Activated CD4-positive, CD25-positive, alpha-beta regulatory T cell treated with anti-CD3 and anti-CD28 coated beads, Interleukin-2, amount 50 U/mL, for 16 hours (primary cell): ENCODE results near the gene MRPL58.
"Not testable (repeated sequence)": the region's sequence is repeated elsewhere in the genome, so short reads cannot be mapped to it uniquely, and the experiment has no call there.

Experiments
- DNase-seq: peaks from one replicate; pipeline ENCODE4 v3.0.0-alpha.2; 2020; ENCODE audit warnings: low read depth, low spot score

Gene MRPL58

DNA sequence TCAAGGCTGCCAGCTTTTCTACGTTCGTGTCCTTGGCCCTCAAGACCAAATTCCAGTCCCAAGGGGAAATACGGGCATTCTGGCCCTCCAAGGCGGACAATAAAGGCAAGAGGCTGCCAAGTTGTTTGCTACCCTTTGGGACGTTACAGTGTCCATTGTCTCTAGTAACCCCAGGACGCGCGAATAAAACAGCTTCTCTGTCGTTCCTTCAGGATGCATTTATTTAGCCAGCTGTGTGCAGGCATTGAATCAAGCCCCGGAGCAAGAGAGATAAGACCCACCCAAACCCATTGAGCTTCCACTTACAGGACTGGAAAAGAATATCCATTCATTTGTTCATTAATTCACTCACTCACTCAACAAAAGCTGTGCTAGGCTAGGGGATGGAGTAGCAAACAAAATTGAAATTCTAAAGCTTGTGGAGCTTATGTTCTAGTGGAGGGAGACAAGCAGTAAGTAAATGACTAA is 656 bp downstream of the MRPL58 start:
- DNase-seq, result no peak

DNA sequence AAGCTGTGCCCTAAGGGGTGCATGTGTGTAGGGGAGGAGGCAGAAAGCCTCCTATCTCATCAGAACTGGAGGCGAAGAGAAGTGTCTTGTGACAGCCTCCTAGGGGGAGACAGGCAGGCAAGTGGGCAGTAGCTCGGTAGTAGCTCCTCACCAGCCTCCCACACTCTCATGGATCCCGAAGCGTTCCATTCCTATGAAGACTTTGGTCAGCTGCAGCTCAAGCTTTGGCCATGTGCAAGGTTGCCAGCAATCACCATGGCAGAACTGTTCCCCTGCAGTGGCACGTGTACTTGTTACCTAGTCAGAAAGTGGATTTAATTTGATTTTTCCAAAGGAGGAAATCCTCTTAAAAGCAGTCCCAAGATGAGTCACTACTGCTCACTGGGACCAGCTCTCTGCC is 6.7 kb downstream of the MRPL58 start:
- DNase-seq, result no peak

DNA sequence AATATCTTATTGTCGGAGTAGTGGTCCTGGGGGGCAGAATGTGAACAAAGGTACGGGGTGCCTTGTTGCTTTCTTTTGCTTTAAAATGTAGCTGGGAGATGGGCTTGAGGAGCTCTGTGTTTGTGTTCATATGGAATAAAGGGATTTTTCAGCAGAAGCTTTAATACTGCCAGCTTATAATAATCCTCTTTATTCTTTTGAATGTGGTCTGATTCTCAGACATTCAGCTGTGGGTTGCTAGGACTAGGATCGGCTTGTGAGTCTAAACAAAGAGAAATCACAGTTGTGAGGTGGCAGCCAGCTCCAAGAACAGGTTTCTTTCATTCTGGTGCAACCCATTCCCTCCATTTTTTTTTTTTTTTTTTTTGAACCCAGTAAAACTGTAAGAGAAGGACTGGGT is 7.2 kb downstream of the MRPL58 start:
- DNase-seq, result no peak

DNA sequence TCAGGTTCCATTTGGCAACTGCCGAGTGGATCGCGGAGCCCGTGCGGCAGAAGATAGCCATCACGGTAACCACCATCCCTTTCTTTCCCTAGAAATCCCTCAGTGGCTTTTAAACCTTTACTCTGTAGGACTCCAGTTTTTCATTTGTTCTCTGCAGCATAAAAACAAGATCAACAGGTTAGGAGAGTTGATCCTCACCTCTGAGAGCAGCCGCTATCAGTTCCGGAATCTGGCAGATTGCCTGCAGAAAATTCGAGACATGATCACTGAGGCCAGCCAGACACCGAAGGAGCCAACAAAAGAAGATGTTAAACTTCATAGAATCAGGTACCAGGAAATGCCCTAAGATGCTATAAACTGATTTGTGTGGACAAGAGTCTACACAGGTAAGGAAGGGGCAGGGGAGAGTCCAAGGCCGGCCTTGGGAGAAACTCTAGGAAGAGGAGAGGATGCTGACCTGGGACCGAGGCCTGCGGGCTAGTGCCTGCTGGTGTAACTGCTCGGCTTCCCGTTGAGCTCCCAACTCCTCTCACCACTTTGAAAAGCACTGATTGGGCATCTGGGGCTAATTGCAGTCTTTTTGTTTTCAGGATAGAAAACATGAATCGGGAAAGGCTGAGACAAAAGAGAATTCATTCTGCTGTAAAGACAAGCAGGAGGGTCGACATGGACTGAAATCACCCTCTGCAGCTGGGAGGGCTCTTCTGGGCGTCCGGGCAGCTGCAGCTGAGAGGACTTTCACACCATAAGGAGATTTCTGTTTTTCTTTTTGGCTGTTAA is 8.1 kb downstream of the MRPL58 start:
- DNase-seq, result no peak

DNA sequence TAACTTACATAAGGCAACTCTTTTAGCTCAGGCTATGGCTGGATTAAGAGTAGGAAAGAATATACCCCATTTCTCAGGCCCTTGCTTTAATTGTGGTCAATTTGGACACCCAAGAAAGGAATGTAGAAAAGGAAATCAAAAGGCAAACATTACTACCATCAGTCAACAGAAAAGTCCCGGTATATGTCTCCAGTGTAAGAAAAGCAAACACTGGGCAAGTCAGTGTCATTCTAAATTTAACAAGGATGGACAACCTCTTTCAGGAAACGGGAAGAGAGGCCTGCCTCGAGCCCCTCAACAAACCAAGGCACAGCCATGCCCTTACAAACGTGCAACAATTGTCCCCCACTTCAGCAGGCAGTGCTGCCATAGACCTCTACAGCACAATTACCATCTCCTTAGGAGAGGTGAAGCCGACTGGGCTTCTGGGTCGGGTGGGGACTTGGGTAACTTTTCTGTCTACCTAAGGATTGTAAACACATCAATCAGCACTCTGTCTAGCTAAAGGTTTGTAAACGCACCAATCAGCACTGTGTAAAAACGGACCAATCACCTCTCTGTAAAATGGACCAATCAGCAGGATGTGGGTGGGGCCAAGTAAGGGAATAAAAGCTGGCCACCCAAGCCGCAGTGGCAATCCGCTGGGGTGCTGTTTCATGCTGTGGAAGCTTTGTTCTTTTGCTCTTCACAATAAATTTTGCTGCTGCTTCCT is 12.4 kb downstream of the MRPL58 start:
- no peak for DNase-seq

DNA sequence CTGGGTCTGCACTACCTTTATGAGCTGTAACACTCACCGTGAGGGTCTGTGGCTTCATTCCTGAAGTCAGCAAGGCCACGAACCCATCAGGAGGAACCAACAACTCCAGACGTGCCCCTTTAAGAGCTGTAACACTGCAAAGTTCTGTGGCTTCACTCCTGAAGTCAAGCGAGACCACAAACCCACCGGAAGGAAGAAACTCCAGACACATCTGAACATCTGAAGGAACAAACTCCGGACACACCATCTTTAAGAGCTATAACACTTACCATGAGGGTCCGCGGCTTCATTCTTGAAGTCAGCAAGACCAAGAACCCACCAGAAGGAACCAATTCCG is 12.9 kb downstream of the MRPL58 start:
- not testable (repeated sequence) for DNase-seq

DNA sequence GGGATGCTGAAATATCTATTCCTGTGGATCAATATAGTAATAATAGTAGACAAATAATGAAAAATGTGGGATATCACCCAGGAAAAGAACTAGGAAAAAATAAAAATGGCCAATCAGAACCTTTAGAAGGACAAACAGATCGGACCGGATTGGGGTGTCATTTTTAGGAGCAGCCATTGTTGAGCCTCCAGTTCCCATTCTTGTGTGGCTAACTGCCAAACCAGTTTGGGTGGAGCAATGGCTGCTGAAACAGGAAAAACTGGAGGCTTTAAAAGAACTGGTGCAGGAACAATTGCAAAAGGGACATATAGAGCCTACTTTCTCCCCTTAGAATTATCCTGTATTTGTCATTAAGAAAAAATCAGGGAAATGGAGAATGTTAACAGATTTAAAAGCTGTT is 14.2 kb downstream of the MRPL58 start:
- DNase-seq, result not testable (repeated sequence)

DNA sequence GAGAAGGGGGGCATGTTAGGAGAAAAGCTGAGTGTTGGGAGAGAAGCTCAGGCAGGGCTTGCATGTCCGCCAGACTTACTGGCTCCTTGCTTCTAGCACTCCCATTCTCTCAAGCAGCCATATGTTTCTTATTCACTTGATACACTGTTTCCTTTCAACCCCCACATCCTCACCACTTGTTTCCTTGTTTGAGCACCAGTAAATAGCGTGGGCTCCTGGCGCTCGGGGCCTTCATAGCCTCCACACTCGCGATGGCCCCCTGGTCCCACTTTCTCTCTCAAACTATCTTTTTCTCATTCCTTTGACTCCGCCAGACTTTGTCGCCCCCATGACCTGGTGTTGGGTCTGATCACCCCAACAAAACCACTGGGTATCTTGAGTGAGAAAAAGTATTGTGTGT is 17.7 kb downstream of the MRPL58 start:
- DNase-seq, result no peak

DNA sequence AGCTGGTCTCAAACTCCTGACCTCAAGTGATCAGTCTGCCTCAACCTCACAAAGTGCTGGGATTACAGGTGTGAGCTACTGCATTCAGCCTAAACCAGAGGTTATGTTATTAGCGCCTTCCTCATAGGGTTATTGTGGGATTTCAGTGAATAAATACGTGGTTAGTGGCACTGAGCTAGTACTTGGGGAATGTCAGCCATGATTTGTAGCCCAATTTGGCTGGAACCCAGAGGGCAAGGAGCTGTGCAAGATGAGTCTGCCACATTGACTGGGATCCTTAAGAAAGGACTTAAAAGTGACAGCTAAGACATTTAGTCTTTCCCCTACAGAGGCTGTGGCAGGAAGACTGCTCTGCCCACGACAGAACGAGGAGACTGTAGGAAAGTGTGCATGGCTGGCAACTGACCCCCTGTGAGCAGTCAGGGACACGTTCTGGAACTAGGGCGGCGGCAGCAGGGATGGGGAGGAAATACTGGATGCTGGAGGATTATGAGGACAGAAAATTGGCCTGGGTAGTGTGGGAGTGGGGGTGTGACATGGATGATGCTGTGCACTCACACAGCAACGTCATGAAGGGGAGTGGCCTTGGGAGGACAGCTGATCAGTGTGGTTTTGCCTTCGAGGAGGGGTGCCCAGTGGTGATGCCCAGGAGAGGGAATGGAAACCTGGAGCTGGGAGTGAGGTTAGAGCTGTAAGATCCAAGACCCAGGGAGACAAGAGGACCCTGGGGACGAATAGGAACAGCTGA is 19.7 kb downstream of the MRPL58 start:
- peak; percentile 34 for DNase-seq

DNA sequence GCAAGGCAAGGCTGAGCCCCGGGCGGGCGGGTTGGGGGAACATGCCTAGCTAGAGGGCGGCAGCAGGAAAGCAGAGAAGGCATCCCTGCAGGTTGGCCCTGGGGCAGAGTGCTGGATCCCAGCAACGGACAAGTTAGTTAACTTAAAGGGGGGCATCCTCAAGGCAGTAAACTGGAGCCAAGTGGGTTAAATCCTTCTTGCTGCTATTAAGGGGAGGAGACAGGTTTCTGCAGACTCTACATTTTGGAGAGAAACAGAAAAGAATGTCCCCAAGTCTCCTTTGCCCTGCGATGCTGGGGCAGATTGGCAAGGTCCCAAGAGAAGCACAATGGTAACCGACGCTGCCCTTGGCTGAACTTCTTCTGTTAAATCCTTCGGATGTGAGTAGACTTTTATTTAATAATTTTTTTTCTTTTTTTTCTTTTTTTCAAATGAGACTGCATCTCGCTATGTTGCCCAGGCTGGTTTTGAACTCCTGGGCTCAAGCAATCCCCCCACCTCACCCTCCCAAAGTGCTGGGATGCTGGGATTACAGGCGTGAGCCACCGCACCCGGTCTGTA is 20.3 kb downstream of the MRPL58 start:
- DNase-seq, result no peak

DNA sequence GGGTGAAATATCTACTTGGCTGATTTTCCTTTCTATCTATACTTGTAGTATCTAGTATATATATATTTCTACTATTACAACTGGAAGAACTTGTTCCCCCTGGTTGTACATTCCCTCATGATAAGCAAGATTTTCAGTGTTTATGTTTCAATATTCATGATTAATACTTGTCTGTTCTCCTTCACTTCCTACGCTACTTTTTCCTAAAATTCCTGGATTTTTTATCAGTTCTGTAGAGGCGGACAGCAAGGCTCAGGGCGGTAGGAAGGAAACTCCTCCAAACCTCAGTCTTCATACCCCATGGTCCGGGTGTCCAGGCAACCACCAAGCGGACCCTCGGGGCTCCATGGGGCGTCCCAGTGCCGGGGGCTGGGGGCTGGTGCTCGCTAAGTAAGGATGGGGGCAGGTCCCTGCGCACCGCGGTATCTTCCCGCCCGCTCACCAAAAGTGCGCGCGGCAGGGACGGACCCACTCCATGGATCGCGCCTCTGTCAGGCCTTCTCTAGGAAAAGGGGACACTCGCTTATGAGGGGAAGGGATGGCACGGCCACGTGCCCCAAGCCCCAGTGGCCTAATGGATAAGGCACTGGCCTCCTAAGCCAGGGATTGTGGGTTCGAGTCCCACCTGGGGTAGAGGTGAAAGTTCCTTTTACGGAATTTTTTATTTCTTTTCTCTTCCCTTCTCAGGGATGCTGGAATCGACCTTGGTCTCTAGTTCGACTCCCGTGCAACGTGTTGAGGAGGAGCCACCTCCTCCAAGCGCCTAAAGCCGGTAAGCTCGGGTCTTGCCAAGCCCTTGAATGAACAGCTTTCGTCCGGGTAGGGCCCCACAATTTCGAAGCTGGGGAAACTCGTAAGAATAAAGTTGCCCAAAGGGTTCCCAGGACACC is 21.1 kb downstream of the MRPL58 start:
- DNase-seq, result peak; percentile 69

DNA sequence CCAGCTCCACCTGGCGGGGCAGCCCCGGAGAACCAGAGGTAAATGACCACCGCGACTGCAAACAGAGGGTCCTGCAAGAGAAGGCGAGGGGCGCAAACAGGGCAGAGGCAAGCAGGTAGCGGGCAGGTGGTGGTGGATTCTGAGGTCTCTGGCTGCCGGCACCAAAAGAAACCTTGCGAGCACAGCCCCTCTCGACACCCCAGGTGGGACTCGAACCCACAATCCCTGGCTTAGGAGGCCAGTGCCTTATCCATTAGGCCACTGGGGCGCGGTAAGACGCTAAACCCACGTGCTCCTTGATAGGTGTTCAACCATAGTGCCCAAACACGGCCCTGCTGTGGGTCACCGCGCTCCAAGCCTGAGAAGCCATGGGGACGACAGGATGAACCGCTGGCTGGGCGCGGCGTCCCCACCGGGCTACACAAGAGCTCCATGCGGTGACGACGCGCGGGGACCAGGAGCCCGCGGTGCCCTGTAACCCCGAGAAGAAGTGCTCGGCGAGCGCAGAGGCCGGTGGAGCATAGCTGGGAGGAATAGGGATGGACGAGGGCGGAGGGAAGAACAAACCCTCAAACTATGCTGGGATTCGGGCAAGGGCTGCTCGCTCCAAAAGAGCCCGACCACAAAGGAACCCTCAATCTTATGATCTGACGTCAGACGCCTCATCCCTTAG is 21.9 kb downstream of the MRPL58 start:
- DNase-seq, result peak; percentile 69

DNA sequence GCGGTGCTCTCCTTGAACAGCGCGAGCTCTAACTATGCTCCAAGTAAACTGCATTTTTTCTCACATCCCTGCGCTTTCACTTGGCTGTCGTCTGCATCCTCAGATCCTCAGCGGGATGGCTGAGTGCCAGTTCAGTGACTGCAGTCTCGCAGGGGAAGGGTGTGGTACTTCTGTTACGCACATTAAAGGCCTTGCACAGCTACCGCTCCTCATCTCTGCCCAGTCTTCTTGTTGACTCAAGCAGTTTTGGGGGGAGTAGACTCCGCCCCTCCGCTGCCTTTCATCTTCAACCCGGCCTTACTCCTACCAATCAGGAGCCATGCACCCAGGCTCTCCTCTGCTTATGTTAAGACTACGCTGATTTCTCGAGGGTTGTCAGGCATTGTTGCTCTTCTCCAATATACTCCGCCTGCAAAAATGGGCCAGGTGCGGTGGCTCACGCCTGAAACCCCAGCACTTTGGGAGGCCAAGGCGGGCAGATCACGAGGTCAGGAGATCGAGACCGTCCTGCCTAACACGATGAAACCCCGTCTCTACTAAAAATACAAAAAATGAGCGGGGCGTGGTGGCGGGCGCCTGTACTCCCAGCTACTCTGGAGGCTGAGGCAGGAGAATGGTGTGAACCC is 24.3 kb downstream of the MRPL58 start:
- peak; percentile 50 for DNase-seq

DNA sequence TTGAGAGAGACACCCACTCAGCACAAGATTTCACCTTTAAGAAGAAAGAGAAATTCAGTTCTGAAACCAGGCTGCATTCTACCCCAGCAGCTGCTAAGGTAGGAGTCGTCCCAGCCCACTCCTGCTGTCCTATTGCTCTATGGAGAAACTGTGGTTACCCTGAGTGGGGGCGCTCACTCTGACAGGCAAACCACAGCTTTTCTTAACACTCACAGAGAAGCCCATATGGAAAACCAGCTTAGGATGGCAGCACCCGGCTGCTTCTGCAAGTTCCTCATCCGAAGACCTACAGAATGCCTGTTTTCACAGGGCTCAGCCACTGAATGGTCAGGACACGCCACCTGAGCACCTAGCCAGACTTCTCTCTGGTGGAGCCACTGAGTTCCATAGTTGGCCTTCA is 26.8 kb downstream of the MRPL58 start:
- DNase-seq, result no peak

DNA sequence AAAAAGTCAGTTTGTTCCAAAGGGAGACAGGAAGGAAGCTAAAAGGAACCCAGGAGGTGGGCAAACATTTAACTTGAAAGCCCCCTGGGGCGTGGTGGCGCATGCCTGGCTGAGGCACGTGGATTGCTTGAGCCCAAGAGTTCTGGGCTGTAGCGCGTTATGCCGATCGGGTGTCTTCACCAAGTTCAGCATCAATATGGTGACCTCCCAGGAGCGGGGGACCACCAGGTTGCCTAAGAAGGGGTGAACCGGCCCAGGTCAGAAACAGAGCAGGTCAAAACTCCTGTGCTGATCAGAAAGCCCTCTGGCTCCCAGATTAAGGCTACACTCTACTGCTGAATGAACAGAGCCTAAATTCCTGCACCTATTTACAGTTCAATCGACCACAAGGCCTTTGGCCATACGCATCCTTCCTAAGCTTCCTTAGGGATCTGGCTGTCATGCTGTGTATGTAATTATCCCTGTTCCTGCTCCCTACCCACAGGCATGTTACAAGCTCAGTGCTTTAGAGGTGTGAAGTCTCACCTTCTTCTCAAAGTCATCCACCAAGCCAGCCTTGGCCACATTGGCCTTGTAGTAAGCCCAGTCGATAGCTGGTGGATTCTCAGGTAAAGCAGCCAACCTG is 29.3 kb downstream of the MRPL58 start:
- no peak for DNase-seq

DNA sequence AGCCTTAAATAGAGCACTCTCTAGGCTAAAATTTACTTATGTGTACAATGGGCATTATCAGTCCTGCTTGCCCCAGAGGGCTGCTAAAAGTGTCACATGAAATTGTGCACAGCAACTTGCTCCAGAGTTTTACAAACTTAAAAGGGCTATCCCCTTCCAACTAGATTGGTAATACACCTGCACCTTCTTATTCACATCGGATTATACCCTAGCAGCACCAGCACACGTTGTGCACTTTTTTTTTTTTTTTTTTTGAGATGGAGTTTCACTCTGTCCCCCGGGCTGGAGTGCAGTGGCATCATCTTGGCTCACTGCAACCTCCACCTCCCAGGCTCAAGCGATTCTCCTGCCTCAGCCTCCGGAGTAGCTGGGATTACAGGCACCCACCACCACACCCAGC is 31.3 kb downstream of the MRPL58 start:
- not testable (repeated sequence) for DNase-seq

DNA sequence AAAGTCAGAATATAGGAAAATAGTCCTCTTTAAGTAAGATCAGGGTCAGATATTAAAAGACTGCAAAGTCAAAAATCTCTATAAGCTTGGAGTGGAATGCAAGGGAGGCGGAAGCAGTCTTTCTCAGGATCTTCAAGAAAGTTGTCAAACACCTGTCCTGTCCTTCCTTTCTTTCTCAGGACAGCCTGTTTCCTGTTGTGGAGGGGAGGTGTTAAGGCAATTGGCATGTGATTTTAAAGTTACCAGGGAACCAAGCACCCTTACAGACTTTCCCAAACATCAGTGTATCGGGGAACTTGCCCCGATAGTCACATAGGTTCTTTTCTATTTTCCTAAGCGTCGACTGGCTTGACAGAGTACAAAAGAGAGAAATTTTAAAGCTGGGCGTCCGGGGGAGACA is 32.2 kb downstream of the MRPL58 start:
- no peak for DNase-seq

DNA sequence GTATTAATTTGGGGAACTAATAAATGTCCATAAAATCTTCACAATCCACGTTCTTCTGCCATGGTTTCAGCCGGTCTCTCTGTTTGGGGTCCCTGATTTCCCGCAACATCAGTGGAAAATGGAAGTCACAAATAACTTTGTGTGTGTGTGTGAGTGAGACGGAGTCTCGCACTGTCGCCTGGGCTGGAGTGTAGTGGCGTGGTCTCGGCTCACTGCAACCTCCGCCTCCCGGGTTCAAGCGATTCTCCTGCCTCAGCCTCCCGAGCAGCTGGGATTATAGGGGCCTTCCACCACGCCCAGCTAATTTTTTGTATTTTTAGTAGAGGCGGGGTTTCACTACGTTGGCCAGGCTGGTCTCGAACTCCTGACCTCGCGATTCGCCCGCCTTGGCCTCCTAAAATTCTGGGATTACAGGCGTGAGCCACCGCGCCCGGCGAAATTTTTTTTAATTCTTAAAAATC is 33.5 kb downstream of the MRPL58 start:
- DNase-seq, result not testable (repeated sequence)
